Left ventricle myocardium inferior (tissue), 1 donor: ENCODE data around the gene ANAPC16. TPM values are rescaled to one million over a fixed set of nuclear protein-coding genes. Genes with fewer than 3 reads are reported as not detected.
A peak's percentile ranks its signal among the peaks of the same experiment; 100 is the strongest.

ENCODE experiments used
- DNase-seq: peaks from one replicate; pipeline ENCODE4 v3.0.0-alpha.2; 2020
- H3K27ac ChIP-seq: fragments of 200-600 bp; replicated peaks from 2 replicates; pipeline ENCODE4 v1.8.0; 2021
- H3K27me3 ChIP-seq: fragments of 200-600 bp; 2 replicates; pipeline ENCODE4 v1.8.0; 2021; ENCODE audit warnings: low read depth
- H3K36me3 ChIP-seq: fragments of 200-600 bp; 2 replicates; pipeline ENCODE4 v1.8.0; 2021
- H3K4me1 ChIP-seq: fragments of 200-600 bp; 2 replicates; pipeline ENCODE4 v1.8.0; 2021
- H3K4me3 ChIP-seq: fragments of 200-600 bp; 2 replicates; pipeline ENCODE4 v1.8.0; 2021; ENCODE audit warnings: mild to moderate bottlenecking, moderate library complexity
- H3K9me3 ChIP-seq: fragments of 200-600 bp; replicated peaks from 2 replicates; pipeline ENCODE4 v1.8.0; 2021
- CTCF ChIP-seq: fragments of 200-600 bp; IDR thresholded peaks from 2 replicates; pipeline ENCODE4 v1.8.0; 2021; ENCODE audit warnings: antibody characterized with exemption, mild to moderate bottlenecking, borderline replicate concordance
- intact Hi-C: fragments of 100-400 bp; cut with micrococcal nuclease; formaldehyde crosslinking; loops from one replicate; pipeline ENCODE4 v1.11.0; 2022
- total RNA-seq: library from RNA; stranded (reverse); fragmentation: NEBNext Ultra II Directional; extraction: Animal tissue kit (Norgen Biotek cat#: 25700); gene quantifications from one replicate; pipeline ENCODE4 v1.2.1, GENCODE V29; 2021
- donor health status: DM: no; HTN: yes; CAD: no; lungs with severe emphysema.

The ANAPC16 gene
- total RNA-seq, 1 donor from 2014 or later: 256 TPM

- H3K27ac ChIP-seq: peak overlapping the region; percentile 97
- no peaks in the 10 kb centered on the region for H3K9me3 ChIP-seq
- intact Hi-C loops: no loop called here
- no peak for TF ChIP-seq CTCF
- DNase-seq: peak; percentile 4
- H3K27me3 ChIP-seq: no peaks in the 10 kb centered on the region
- no peak overlapping the region for H3K4me3 ChIP-seq
- peaks cover 99% of the 10 kb centered on the region for H3K4me1 ChIP-seq
- no peaks in the 10 kb centered on the region for H3K36me3 ChIP-seq
Observed at GRCh38 chr10:72252972-72253371, 37.2 kb downstream of the ANAPC16 start.

GRCh38 chr10:72253578-72253977 is 37.8 kb downstream of the ANAPC16 start:
- TF ChIP-seq CTCF: no peak
- Histone ChIP-seq H3K36me3 (no peaks in the 10 kb centered on the region), H3K4me1 (peaks cover 99% of the 10 kb centered on the region), H3K27me3 (no peaks in the 10 kb centered on the region), H3K4me3 (no peak overlapping the region), H3K27ac (peak overlapping the region; percentile 97), H3K9me3 (no peaks in the 10 kb centered on the region)
- no peak for DNase-seq
- intact Hi-C loops: no loop called here

- no peak for TF ChIP-seq CTCF
- H3K4me1 ChIP-seq: peaks cover 100% of the 10 kb centered on the region
Observed at GRCh38 chr10:72254813-72255568, 39.2 kb downstream of the ANAPC16 start.

GRCh38 chr10:72255977-72256729 is 40.3 kb downstream of the ANAPC16 start:
- Histone ChIP-seq H3K9me3 (no peaks in the 10 kb centered on the region), H3K4me3 (no peak overlapping the region), H3K4me1 (peaks cover 100% of the 10 kb centered on the region), H3K27me3 (no peaks in the 10 kb centered on the region), H3K36me3 (no peaks in the 10 kb centered on the region), H3K27ac (peak overlapping the region; percentile 97)
- no peak for TF ChIP-seq CTCF
- intact Hi-C loops: no loop called here
- DNase-seq: no peak

More at GRCh38 chr10:72254813-72255568, 39.2 kb downstream of the ANAPC16 start:
- intact Hi-C loops: no loop called here
- Histone ChIP-seq H3K4me3 (peak overlapping the region; percentile 3), H3K36me3 (no peaks in the 10 kb centered on the region), H3K27ac (peak overlapping the region; percentile 97), H3K9me3 (no peaks in the 10 kb centered on the region), H3K27me3 (no peaks in the 10 kb centered on the region)
- peak; percentile 94 for DNase-seq

- Histone ChIP-seq H3K36me3 (no peaks in the 10 kb centered on the region), H3K4me3 (no peak overlapping the region), H3K27me3 (no peaks in the 10 kb centered on the region), H3K27ac (peak overlapping the region; percentile 97), H3K4me1 (peaks cover 100% of the 10 kb centered on the region), H3K9me3 (no peaks in the 10 kb centered on the region)
- DNase-seq: peak; percentile 47
- intact Hi-C loops: no loop called here
- no peak for TF ChIP-seq CTCF
Observed at GRCh38 chr10:72257051-72257892, 41.5 kb downstream of the ANAPC16 start.
